GM12878 (cell line): ENCODE measurements around the gene RET. TPM values are rescaled to one million over a fixed set of nuclear protein-coding genes. Genes with fewer than 3 reads are reported as not detected.

Source experiments
- BCL3 ChIP-seq: IDR thresholded peaks from 2 replicates; pipeline ENCODE4 v1.6.1; 2011; ENCODE audit warnings: borderline replicate concordance, low read depth, mild to moderate bottlenecking, moderate library complexity, low read length; ENCODE audit not compliant: insufficient read depth, poor library complexity, severe bottlenecking
- CBFB ChIP-seq: IDR thresholded peaks from 2 replicates; pipeline ENCODE4 v1.6.1; 2016; ENCODE audit warnings: antibody characterized with exemption, low read depth
- E2F8 ChIP-seq: fragments of 450-650 bp; IDR thresholded peaks from 2 replicates; pipeline ENCODE4 v1.6.1; 2018; ENCODE audit warnings: mild to moderate bottlenecking, low read depth, moderate library complexity; ENCODE audit not compliant: partially characterized antibody
- EED ChIP-seq: sonication (generic); IDR thresholded peaks from 2 replicates; pipeline ENCODE4 v1.6.1; 2016; ENCODE audit warnings: antibody characterized with exemption, low read depth
- MAX ChIP-seq: IDR thresholded peaks from 2 replicates; pipeline ENCODE4 v1.6.1; 2012; ENCODE audit warnings: low read depth, low read length, improper control_type of control experiment
- NFYB ChIP-seq: IDR thresholded peaks from 2 replicates; pipeline ENCODE4 v1.6.1; 2011; ENCODE audit warnings: low read depth, mild to moderate bottlenecking, low read length, improper control_type of control experiment, moderate library complexity; ENCODE audit not compliant: insufficient read depth
- PKNOX1 ChIP-seq: fragments of 450-650 bp; IDR thresholded peaks from 2 replicates; pipeline ENCODE4 v1.6.1; 2016; ENCODE audit warnings: mild to moderate bottlenecking
- RUNX3 ChIP-seq: IDR thresholded peaks from 2 replicates; pipeline ENCODE4 v1.6.1; 2012; ENCODE audit warnings: low read length, inconsistent platforms
- SPI1 ChIP-seq: IDR thresholded peaks from 2 replicates; pipeline ENCODE4 v1.6.1; 2011; ENCODE audit warnings: low read depth, mild to moderate bottlenecking, low read length, moderate library complexity, borderline replicate concordance; ENCODE audit not compliant: insufficient read depth
- SUZ12 ChIP-seq: fragments of 200-600 bp; sonication (generic); IDR thresholded peaks from one replicate; pipeline ENCODE4 v1.6.1; 2018; ENCODE audit warnings: antibody characterized with exemption, mild to moderate bottlenecking; ENCODE audit not compliant: unreplicated experiment
- TCF3 ChIP-seq: IDR thresholded peaks from 2 replicates; pipeline ENCODE4 v1.6.1; 2012; ENCODE audit warnings: low read depth, mild to moderate bottlenecking, low read length, borderline replicate concordance; ENCODE audit not compliant: insufficient read depth
- polyA plus RNA-seq, 11 experiments: library from polyadenylated mRNA; depleted of rRNA in 4 of 11; unstranded in 6 of 11; stranded (reverse) in 5 of 11; fragments of >200 nt; fragmentation: Nextera tagmentation in 4 of 11; fragmentation: Illumina TruSeq in 1 of 11; extraction: Ambion mirVana in 4 of 11; extraction: Trizol in 1 of 11; gene quantifications; 1 replicate in 1 of 11; 2 replicates in 10 of 11; pipeline versions ENCODE4 v1.2.1 to v1.2.3, GENCODE V29; 2011 to 2016; ENCODE audit warnings: inconsistent platforms in 2 of 11, missing spikeins in 2 of 11, low read depth in 1 of 11
- total RNA-seq, 4 experiments: library from RNA; depleted of rRNA in 3 of 4; stranded (reverse); fragments of >200 nt in 3 of 4; fragmentation: Illumina TruSeq in 1 of 4; extraction: Trizol in 1 of 4; gene quantifications; 2 replicates each; pipeline versions ENCODE4 v1.2.1 to v1.2.3, GENCODE V29; 2013 to 2021

The RET gene
- total and polyA plus RNA-seq, 10 of the 15 experiments (the other 5 are each of a cell fraction or from before 2014, with no cell fraction given), result not detected

- TF ChIP-seq NFYB, result no peak
- peak; percentile 36; the same call in 1 of the 2 replicates for TF ChIP-seq EED
- no peak for TF ChIP-seq E2F8
- TF ChIP-seq SPI1, result peak; percentile 65
- peak; percentile 49 for TF ChIP-seq RUNX3
- no peak for TF ChIP-seq TCF3
- TF ChIP-seq CBFB, result no peak
- no peak for TF ChIP-seq BCL3
- TF ChIP-seq SUZ12, result no peak
- TF ChIP-seq MAX, result no peak
- TF ChIP-seq PKNOX1, result no peak
Observed at GRCh38 chr10:43126759-43127424, 50.0 kb downstream of the RET start (continued).
